Uterus (tissue), 2 donors: Measurements from ENCODE around the gene HPS4.

ENCODE experiments used
- POLR2A ChIP-seq, 2 donors: fragments of 450-650 bp; IDR thresholded peaks; one replicate each; pipeline ENCODE4 v1.6.1; 2016; ENCODE audit warnings: antibody characterized with exemption in 2 of 2, mild to moderate bottlenecking in 1 of 2, moderate library complexity in 1 of 2
- TF ChIP-seq, protein P1 (sequence below), 4 experiments: fragments of 200-600 bp in 2 of 4; fragments of 450-650 bp in 2 of 4; sonication (generic) in 2 of 4; IDR thresholded peaks; one replicate each; pipeline ENCODE4 v1.5.1; 2016 to 2019; ENCODE audit warnings: antibody characterized with exemption in 4 of 4, mild to moderate bottlenecking in 2 of 4, moderate library complexity in 1 of 4

DNA sequence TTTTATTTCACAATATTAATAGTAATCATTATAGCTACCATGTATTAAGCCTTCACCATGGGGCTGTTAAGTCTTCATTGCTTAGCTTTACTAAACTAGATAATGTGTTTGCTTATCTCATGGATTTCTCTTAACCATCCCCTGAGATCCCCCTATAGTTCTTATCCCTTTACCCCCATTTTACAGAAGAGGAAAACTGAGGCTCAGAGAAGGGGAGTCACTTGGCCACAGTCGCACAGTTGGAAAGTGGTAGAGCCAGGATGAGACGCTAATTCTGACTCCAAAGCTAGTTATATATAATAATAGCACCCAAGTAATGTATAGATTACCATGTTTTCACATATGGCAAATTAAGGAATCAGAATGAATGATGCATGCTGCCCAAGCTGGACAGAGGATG is 38.4 kb upstream of the HPS4 start:
- TF ChIP-seq, protein P1, sequence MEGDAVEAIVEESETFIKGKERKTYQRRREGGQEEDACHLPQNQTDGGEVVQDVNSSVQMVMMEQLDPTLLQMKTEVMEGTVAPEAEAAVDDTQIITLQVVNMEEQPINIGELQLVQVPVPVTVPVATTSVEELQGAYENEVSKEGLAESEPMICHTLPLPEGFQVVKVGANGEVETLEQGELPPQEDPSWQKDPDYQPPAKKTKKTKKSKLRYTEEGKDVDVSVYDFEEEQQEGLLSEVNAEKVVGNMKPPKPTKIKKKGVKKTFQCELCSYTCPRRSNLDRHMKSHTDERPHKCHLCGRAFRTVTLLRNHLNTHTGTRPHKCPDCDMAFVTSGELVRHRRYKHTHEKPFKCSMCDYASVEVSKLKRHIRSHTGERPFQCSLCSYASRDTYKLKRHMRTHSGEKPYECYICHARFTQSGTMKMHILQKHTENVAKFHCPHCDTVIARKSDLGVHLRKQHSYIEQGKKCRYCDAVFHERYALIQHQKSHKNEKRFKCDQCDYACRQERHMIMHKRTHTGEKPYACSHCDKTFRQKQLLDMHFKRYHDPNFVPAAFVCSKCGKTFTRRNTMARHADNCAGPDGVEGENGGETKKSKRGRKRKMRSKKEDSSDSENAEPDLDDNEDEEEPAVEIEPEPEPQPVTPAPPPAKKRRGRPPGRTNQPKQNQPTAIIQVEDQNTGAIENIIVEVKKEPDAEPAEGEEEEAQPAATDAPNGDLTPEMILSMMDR (IDR thresholded peaks at IDR 0.05): no peak
- TF ChIP-seq POLR2A (IDR thresholded peaks at IDR 0.05): no peak
